AG09319 (cell line): ENCODE results near the gene CDK5.

Experiments
- DNase-seq: peaks from one replicate; pipeline ENCODE4 v3.0.0-alpha.2; 2010; ENCODE audit warnings: low read depth; ENCODE audit errors: extremely low read depth
- CTCF ChIP-seq: IDR thresholded peaks from 2 replicates; pipeline ENCODE4 v1.5.1; 2011; ENCODE audit warnings: low read depth, mild to moderate bottlenecking, inconsistent platforms, low read length, moderate library complexity

The CDK5 gene

GRCh38 chr7:151040616-151041375 lies 16.9 kb downstream of the CDK5 start:
- DNase-seq = no peak
- TF ChIP-seq CTCF = no peak

GRCh38 chr7:151039850-151040548 lies 17.7 kb downstream of the CDK5 start:
- no peak for DNase-seq
- TF ChIP-seq CTCF = no peak

DNA sequence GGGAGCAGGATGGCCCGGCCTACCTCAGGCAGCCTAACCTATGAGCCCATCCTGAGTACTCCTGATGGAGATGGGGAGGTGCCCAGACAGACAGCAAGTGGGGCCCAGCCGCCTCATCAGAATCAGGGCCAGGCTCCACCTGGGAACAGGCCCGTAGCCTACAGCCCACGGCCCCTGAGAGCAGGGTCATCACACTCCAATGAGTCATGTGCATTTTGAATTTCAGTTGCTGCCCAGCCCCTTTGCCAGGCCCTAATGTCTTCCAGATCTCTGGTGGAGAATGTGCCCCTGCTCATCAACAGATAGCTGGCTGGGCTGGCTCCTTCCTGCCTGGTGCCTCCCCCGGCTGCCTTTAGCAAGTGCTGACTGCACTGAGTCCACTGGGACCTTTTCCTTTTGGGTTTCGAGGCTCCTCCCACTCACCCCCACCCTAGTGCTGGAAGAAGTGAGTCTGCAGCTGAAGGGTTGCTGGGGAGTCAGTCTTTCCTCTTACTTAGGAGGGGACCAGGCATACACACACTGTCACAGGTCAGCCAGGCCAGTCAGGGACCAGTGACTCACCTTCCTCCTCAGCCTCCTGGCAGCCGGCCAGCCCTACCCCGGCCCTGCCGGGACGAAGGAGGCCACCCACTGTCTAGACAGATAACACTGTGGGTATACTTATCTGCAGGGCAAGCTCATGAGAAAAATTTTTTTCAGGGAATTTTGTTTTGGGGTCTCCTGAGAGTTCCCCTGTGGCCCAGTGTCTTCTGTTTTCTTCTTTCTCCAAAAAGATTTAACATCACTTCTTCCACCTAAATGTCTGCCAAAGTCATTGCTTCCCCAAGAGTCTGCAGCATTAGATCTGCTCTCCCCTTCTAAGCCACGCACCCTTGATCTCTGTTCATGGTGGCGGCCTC lies 18.5 kb downstream of the CDK5 start:
- DNase-seq = no peak
- TF ChIP-seq CTCF = no peak

DNA sequence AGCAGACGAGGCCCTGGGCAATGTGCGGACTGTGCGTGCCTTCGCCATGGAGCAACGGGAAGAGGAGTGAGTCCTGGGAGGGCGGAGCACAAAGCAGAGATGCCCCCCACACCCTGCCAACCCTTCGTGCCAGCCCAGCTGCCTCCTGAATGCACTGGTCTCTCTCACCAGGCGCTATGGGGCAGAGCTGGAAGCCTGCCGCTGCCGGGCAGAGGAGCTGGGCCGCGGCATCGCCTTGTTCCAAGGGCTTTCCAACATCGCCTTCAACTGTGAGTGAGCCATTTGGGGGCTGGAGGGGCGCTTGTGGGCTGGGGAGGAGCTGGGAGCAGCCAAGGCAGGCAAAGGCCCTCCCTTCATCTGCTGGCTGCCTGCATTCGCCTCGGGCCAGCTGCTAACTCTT lies 21.8 kb downstream of the CDK5 start:
- no peak for DNase-seq

DNA sequence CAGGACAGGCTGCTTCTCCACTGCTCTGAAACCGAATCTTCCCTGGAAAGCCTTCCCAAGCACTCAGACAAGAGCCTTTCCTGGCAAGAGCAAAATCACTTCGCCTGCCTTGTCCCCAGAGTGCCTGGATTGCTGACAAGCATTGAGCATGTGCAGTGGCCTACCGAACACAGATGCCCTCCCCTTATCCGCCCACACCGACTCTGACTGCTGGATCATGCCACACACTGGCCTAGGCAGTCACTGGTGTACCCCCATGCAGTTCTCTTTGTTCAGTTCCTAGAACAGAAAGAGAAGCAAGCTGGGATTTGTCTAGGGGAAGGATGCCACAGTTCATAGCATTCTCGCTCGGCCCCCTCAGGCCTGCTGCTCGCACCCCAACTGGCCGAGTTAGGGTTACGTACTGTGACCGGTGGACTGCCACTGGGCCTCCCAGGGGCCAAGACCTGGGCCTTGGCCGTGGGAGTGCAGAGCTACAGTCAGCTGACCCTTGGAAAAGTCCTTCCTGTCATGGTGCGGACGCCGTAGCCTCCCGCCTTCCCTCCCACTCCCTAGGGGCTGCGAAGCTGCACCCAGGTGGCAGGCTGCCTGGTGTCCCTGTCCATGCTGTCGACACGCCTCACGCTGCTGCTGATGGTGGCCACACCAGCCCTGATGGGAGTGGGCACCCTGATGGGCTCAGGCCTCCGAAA lies 22.5 kb downstream of the CDK5 start:
- DNase-seq = no peak
- TF ChIP-seq CTCF = no peak

More for the DNA sequence above, 21.8 kb downstream of the CDK5 start:
- no peak for TF ChIP-seq CTCF

DNA sequence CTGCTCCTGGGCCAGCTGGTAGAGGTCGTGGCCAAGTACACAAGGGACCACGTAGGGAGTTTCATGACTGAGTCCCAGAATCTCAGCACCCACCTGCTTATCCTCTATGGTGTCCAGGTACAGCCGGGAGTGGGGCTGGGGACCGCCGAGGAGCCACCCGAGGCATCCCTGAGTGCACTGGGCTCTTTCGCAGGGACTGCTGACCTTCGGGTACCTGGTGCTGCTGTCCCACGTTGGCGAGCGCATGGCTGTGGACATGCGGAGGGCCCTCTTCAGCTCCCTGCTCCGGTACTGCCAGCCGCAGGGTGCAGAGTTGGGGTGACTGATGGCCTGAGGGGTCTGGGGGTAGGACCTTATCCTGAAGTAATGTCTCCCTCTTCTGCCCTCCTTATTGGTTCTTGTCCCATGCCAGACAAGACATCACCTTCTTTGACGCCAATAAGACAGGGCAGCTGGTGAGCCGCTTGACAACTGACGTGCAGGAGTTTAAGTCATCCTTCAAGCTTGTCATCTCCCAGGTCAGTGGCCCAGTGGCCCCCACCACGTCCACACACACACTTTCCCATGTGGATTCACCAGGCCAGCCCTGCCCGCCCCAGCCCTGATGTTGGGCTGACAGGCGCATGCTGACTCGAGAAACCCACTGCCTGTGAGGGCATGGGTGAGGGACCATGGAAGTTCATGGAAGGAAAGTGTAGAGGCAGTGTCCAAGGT lies 23.2 kb downstream of the CDK5 start:
- no peak for TF ChIP-seq CTCF

More for the DNA sequence above, 23.2 kb downstream of the CDK5 start:
- no peak for DNase-seq
